Hepatocyte (in vitro differentiated cells): ENCODE data around the gene SYT9. TPM values are rescaled to one million over a fixed set of nuclear protein-coding genes. Genes with fewer than 3 reads are reported as not detected.
A peak's percentile ranks its signal among the peaks of the same experiment; 100 is the strongest.

Experiments
- DNase-seq: peaks from one replicate; pipeline ENCODE4 v3.0.0-alpha.2; 2016; ENCODE audit warnings: low spot score
- H2AFZ ChIP-seq: fragments of 200-600 bp; sonication (generic); 2 replicates; pipeline ENCODE4 v1.6.0; 2016; ENCODE audit warnings: antibody characterized with exemption, mild to moderate bottlenecking
- H3K27ac ChIP-seq: fragments of 200-600 bp; sonication (generic); 2 replicates; pipeline ENCODE4 v1.5.1; 2016; ENCODE audit warnings: mild to moderate bottlenecking
- H3K27me3 ChIP-seq: fragments of 200-600 bp; sonication (generic); 2 replicates; pipeline ENCODE4 v1.6.1; 2016
- H3K36me3 ChIP-seq: fragments of 200-600 bp; sonication (generic); replicated peaks from 2 replicates; pipeline ENCODE4 v1.5.1; 2016; ENCODE audit warnings: low read depth; ENCODE audit not compliant: insufficient read depth
- H3K4me1 ChIP-seq: fragments of 200-600 bp; sonication (generic); 2 replicates; pipeline ENCODE4 v1.5.1; 2016; ENCODE audit warnings: mild to moderate bottlenecking, moderate library complexity; ENCODE audit not compliant: insufficient read depth
- H3K4me2 ChIP-seq: fragments of 200-600 bp; sonication (generic); 2 replicates; pipeline ENCODE4 v1.6.0; 2016
- H3K4me3 ChIP-seq: fragments of 200-600 bp; sonication (generic); 2 replicates; pipeline ENCODE4 v1.5.1; 2016; ENCODE audit warnings: mild to moderate bottlenecking
- H3K79me2 ChIP-seq: fragments of 200-600 bp; sonication (generic); 2 replicates; pipeline ENCODE4 v1.6.0; 2017; ENCODE audit warnings: mild to moderate bottlenecking
- H3K9me2 ChIP-seq: fragments of 200-600 bp; sonication (generic); replicated peaks from 2 replicates; pipeline ENCODE4 v1.6.0; 2017; ENCODE audit warnings: mild to moderate bottlenecking; ENCODE audit not compliant: insufficient read depth
- H3K9me3 ChIP-seq: fragments of 200-600 bp; sonication (generic); 2 replicates; pipeline ENCODE4 v1.5.1; 2016; ENCODE audit warnings: low read depth, mild to moderate bottlenecking
- H4K20me1 ChIP-seq: fragments of 200-600 bp; sonication (generic); 2 replicates; pipeline ENCODE4 v1.6.0; 2016; ENCODE audit warnings: mild to moderate bottlenecking; ENCODE audit not compliant: insufficient read depth, poor library complexity, severe bottlenecking
- EZH2 ChIP-seq: fragments of 200-600 bp; sonication (generic); IDR thresholded peaks from 2 replicates; pipeline ENCODE4 v1.6.1; 2016; ENCODE audit warnings: antibody characterized with exemption, mild to moderate bottlenecking, borderline replicate concordance
- EZH2phosphoT487 ChIP-seq: fragments of 200-600 bp; sonication (generic); IDR thresholded peaks from one replicate; pipeline ENCODE4 v1.6.1; 2018; ENCODE audit warnings: antibody characterized with exemption, mild to moderate bottlenecking, low read depth, moderate library complexity; ENCODE audit not compliant: unreplicated experiment, severe bottlenecking
- WGBS: methylation state at CpG from one replicate; pipeline ENCODE4 v1.1.6; 2016; ENCODE audit warnings: low lambda C conversion rate; ENCODE audit errors: missing lambda C conversion rate; 5-methylcytosine and 5-hydroxymethylcytosine counted together
- polyA plus RNA-seq: library from polyadenylated mRNA; unstranded; fragments of >200 nt; fragmentation: Nextera tagmentation; extraction: Ambion mirVana; gene quantifications from 2 replicates; pipeline ENCODE4 v1.2.1, GENCODE V29; 2016
- total RNA-seq: library from RNA; depleted of rRNA; stranded (reverse); fragments of >200 nt; gene quantifications from 2 replicates; pipeline ENCODE4 v1.2.3, GENCODE V29; 2014
- TF ChIP-seq, protein P1 (sequence below): fragments of 200-600 bp; sonication (generic); IDR thresholded peaks from 2 replicates; pipeline ENCODE4 v1.5.1; 2016; ENCODE audit warnings: antibody characterized with exemption, mild to moderate bottlenecking; ENCODE audit not compliant: poor library complexity

SYT9 gene
- total and polyA plus RNA-seq, 2 experiments from 2014 or later: 0.22 to 1.3 TPM

DNA sequence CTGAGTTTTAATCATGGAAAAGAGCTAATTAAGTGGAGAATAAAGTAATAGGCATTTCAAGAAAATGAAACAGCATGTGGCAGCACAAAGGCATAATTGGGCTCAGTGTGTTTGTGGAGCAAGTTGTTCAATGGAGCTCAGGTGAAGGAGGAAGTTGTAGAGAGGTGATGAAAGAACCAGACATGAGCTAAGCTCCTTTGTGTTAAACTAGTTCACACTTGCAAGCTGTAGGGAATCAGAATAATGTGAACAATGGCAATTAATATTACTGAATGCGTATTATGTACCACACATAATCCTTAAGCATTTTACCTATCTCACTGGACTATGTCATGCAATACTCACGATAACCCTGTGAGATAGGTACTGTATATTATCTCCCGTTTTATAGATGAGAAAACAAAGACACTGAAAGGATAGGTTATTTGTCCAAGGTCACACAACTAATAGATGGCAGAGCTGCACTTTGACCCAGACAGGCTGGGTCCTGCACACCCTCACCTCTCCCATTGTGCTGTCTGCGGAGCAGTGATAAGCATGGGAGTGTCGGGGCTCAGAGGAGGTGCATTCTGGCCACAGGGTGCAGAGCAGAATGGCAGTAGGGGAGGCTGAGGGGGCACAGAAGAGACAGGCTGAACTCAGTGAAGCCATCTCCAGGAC, 242.5 kb downstream of the SYT9 start:
- WGBS: 63% methylated on average over 5 of the region's 5 CpGs
- no peaks in the 10 kb centered on the region for H3K9me3 ChIP-seq
- H3K4me1 ChIP-seq: peaks cover 17% of the 10 kb centered on the region
- H3K36me3 ChIP-seq: no peaks in the 10 kb centered on the region
- no peak for DNase-seq
- TF ChIP-seq EZH2: no peak
- TF ChIP-seq, protein P1, sequence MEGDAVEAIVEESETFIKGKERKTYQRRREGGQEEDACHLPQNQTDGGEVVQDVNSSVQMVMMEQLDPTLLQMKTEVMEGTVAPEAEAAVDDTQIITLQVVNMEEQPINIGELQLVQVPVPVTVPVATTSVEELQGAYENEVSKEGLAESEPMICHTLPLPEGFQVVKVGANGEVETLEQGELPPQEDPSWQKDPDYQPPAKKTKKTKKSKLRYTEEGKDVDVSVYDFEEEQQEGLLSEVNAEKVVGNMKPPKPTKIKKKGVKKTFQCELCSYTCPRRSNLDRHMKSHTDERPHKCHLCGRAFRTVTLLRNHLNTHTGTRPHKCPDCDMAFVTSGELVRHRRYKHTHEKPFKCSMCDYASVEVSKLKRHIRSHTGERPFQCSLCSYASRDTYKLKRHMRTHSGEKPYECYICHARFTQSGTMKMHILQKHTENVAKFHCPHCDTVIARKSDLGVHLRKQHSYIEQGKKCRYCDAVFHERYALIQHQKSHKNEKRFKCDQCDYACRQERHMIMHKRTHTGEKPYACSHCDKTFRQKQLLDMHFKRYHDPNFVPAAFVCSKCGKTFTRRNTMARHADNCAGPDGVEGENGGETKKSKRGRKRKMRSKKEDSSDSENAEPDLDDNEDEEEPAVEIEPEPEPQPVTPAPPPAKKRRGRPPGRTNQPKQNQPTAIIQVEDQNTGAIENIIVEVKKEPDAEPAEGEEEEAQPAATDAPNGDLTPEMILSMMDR: no peak
- no peak for TF ChIP-seq EZH2phosphoT487
- no peaks in the 10 kb centered on the region for H3K79me2 ChIP-seq
- peak overlapping the region; percentile 16 for H3K4me2 ChIP-seq
- H2AFZ ChIP-seq: no peak overlapping the region
- no peaks in the 10 kb centered on the region for H3K27me3 ChIP-seq
- no peaks in the 10 kb centered on the region for H3K9me2 ChIP-seq
- no peak overlapping the region for H3K4me3 ChIP-seq
- no peak overlapping the region for H3K27ac ChIP-seq
- no peaks in the 10 kb centered on the region for H4K20me1 ChIP-seq

DNA sequence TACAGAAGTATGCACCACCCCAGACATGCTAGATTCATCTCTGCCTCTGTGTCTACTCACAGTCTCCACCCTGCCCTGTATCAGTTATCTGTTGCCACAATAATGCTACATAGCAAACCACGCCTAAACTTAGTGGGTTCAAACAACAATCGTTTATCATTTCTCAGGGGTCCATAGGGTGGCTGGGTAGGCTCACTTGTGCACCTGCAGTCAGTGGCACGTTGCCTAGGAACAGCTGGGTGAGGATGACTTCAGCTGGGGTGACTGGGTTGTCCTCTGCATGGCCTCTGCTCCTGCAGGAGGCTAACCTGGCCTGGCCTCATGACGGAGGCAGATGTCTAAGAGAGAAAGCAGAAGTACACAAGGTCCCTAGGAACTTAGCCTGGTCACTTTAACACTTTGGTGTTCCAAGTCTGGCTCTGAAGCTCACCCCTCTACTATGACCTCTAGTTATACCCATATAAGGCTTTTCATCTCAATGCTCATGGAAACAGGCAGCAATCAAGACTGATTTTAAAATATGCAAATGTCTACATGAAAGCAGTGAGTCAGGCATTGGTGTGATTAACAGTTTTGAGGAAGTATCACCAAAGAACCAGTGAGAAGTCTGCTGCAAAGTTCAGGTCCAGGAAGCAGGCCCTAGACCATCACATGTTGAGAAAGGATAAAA, 244.3 kb downstream of the SYT9 start:
- Histone ChIP-seq H2AFZ (no peak overlapping the region), H3K4me3 (no peak overlapping the region), H3K4me1 (peaks cover 17% of the 10 kb centered on the region), H3K36me3 (no peaks in the 10 kb centered on the region), H3K27ac (no peak overlapping the region), H3K9me3 (no peaks in the 10 kb centered on the region), H3K27me3 (no peaks in the 10 kb centered on the region), H3K9me2 (no peaks in the 10 kb centered on the region), H3K79me2 (no peaks in the 10 kb centered on the region), H4K20me1 (no peaks in the 10 kb centered on the region), H3K4me2 (no peak overlapping the region)
- TF ChIP-seq EZH2 (no peak), EZH2phosphoT487 (no peak)
- TF ChIP-seq, protein P1: no peak
- DNase-seq: no peak
- 89% methylated on average over 4 of the region's 4 CpGs for WGBS

DNA sequence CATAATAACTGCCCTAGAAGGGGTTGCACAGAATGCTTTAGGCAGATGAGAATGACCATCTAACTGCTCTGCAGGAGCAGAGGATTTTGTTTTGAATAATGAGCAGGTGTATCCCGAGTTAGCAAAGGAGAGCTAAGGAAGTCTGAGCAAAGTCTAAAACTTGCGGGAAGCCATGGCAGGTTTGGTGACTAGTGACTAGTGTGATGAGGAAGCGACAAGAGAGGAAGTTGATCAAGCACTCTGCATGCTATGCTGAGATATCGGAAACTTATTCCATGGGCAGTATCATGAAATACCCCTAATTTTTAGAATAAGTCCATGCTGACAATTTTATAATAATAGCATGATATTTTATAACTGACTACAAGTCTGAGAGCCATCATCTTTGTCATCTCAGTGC, 246.5 kb downstream of the SYT9 start:
- Histone ChIP-seq H3K4me1 (peaks cover 22% of the 10 kb centered on the region), H3K27me3 (no peaks in the 10 kb centered on the region), H3K9me3 (no peaks in the 10 kb centered on the region), H4K20me1 (no peaks in the 10 kb centered on the region), H3K27ac (no peak overlapping the region), H3K36me3 (no peaks in the 10 kb centered on the region), H3K9me2 (no peaks in the 10 kb centered on the region), H3K4me3 (no peak overlapping the region), H2AFZ (no peak overlapping the region), H3K79me2 (no peaks in the 10 kb centered on the region), H3K4me2 (no peak overlapping the region)
- TF ChIP-seq EZH2phosphoT487 (no peak), EZH2 (no peak)
- TF ChIP-seq, protein P1: no peak
- WGBS: 93% methylated on average over 4 of the region's 4 CpGs
- no peak for DNase-seq
